Ovary (tissue), 9 donors: ENCODE results near the gene SORCS2. TPM values are rescaled to one million over a fixed set of nuclear protein-coding genes. Genes with fewer than 3 reads are reported as not detected.

ENCODE experiments used
- DNase-seq, 5 donors: peaks; one replicate each; pipeline ENCODE4 v3.0.0-alpha.2; 2019 to 2020
- H3K27ac ChIP-seq, 2 donors: fragments of 200-600 bp; one replicate each; pipeline versions ENCODE4 v1.5.1 to v1.8.0; 2019 to 2022
- H3K27me3 ChIP-seq: fragments of 200-600 bp; one replicate; pipeline ENCODE4 v1.8.0; 2022
- H3K36me3 ChIP-seq: fragments of 200-600 bp; sonication (generic); one replicate; pipeline ENCODE4 v1.5.1; 2019
- H3K4me1 ChIP-seq: one replicate; pipeline ENCODE4 v1.8.1; 2013; ENCODE audit warnings: mild to moderate bottlenecking, moderate library complexity; ENCODE audit not compliant: insufficient read depth
- H3K4me3 ChIP-seq: fragments of 200-600 bp; sonication (generic); one replicate; pipeline ENCODE4 v1.5.1; 2017
- H3K9me3 ChIP-seq, 2 donors: fragments of 200-600 bp in 1 of 2; sonication (generic) in 1 of 2; one replicate each; pipeline versions ENCODE4 v1.5.1 to v1.8.1; 2013 to 2019; ENCODE audit warnings: mild to moderate bottlenecking in 1 of 2, moderate library complexity in 1 of 2
- CTCF ChIP-seq, 3 donors: fragments of 450-650 bp in 2 of 3; fragments of 200-600 bp in 1 of 3; IDR thresholded peaks; one replicate each; pipeline versions ENCODE4 v1.5.1 to v1.8.0; 2016 to 2022; ENCODE audit warnings: antibody characterized with exemption in 3 of 3, mild to moderate bottlenecking in 1 of 3
- EP300 ChIP-seq: sonication (generic); formaldehyde crosslinking; IDR thresholded peaks from one replicate; pipeline ENCODE4 v1.6.1; 2017; ENCODE audit warnings: antibody characterized with exemption
- POLR2A ChIP-seq: fragments of 450-650 bp; IDR thresholded peaks from one replicate; pipeline ENCODE4 v1.6.1; 2017; ENCODE audit warnings: antibody characterized with exemption, mild to moderate bottlenecking, moderate library complexity
- WGBS, 3 donors: extraction: QIAGEN DNeasy Blood & Tissue Kit in 1 of 3; methylation state at CpG; one replicate each; pipeline versions ENCODE4 v1.1.5 to v1.1.7; 2013 to 2017; 5-methylcytosine and 5-hydroxymethylcytosine counted together
- intact Hi-C, 4 donors: fragments of 100-400 bp; cut with DNase I; formaldehyde crosslinking; loops; one replicate each; pipeline versions ENCODE4 v1.11.0 to v1.15.1; 2022 to 2023
- polyA plus RNA-seq, 2 donors: library from polyadenylated mRNA; stranded (reverse); fragments of 200-250 nt in 1 of 2; fragments of 350-450 nt in 1 of 2; fragmentation: Illumina TruSeq in 1 of 2; extraction: RNeasy Lipid Tissue Mini Kit (QIAGEN cat#74804) in 1 of 2; gene quantifications; one replicate each; pipeline ENCODE4 v1.2.3, GENCODE V29; 2013 to 2014
- total RNA-seq, 7 donors: library from RNA; depleted of rRNA in 2 of 7; stranded (reverse); fragments of >200 nt in 2 of 7; fragmentation: NEBNext Ultra II Directional in 3 of 7; extraction: Animal tissue kit (Norgen Biotek cat#: 25700) in 3 of 7; gene quantifications; one replicate each; pipeline versions ENCODE4 v1.1.0 to v1.2.4, GENCODE V29; 2016 to 2023
- donor health status: DM: no; HTN: no; CAD: no; lungs with moderate emphysema.
- donor health status: DM: no; HTN: no; CAD: no.
- donor health status: Bipolar disorder and iron deficiency.
- donor health status: DM: yes; HTN: yes; CAD: no.
- donor health status: DM: no; HTN: no; CAD: no.
- donor health status: DM: yes; HTN: yes; CAD: no.

SORCS2 gene
- total and polyA plus RNA-seq, 9 donors = 0.60 to 23.9 (median 7.1) TPM

- TF ChIP-seq CTCF (IDR thresholded peaks at IDR 0.05) (no peak), POLR2A (no peak), EP300 (no peak)
- no peak overlapping the region for H3K27ac ChIP-seq
- WGBS, 3 donors = 80 to 91% (median 83%) methylated on average over 15 to 16 of the region's 16 CpGs
- peaks cover 5% of the 10 kb centered on the region for H3K4me1 ChIP-seq
- H3K9me3 ChIP-seq = no peaks in the 10 kb centered on the region
- no peaks in the 10 kb centered on the region for H3K36me3 ChIP-seq
- intact Hi-C loops = no loop called here
- no peak overlapping the region for H3K4me3 ChIP-seq
- H3K27me3 ChIP-seq = no peaks in the 10 kb centered on the region
- DNase-seq = peak in 3 of 5 donors; percentile 4 to 28 (median 13)
These were observed 238.1 kb downstream of the SORCS2 start for GRCh38 chr4:7430368-7430964.

GRCh38 chr4:7430965-7431695 is 238.8 kb downstream of the SORCS2 start:
- Histone ChIP-seq H3K4me1 (peaks cover 10% of the 10 kb centered on the region), H3K4me3 (no peak overlapping the region), H3K27me3 (no peaks in the 10 kb centered on the region), H3K36me3 (no peaks in the 10 kb centered on the region), H3K27ac (no peak overlapping the region), H3K9me3 (no peaks in the 10 kb centered on the region)
- intact Hi-C loops = no loop called here
- peak in 3 of 5 donors; percentile 12 to 31 (median 13) for DNase-seq
- WGBS, 3 donors = 86 to 90% (median 86%) methylated on average over 17 of the region's 17 CpGs
- no peak for TF ChIP-seq POLR2A
- no peak for TF ChIP-seq EP300
- TF ChIP-seq CTCF (IDR thresholded peaks at IDR 0.05) = no peak

- intact Hi-C loops = no loop called here
- TF ChIP-seq CTCF (IDR thresholded peaks at IDR 0.05) (no peak), POLR2A (no peak), EP300 (no peak)
- DNase-seq = peak in 2 of 5 donors; percentile 13 to 30
- no peak overlapping the region for H3K27ac ChIP-seq
- H3K27me3 ChIP-seq = no peaks in the 10 kb centered on the region
- H3K4me1 ChIP-seq = peaks cover 10% of the 10 kb centered on the region
- H3K9me3 ChIP-seq = no peaks in the 10 kb centered on the region
- WGBS, 3 donors = 93 to 96% (median 94%) methylated on average over 27 of the region's 27 CpGs
- no peak overlapping the region for H3K4me3 ChIP-seq
- H3K36me3 ChIP-seq = no peaks in the 10 kb centered on the region
These were observed 239.6 kb downstream of the SORCS2 start for GRCh38 chr4:7431696-7432530.

GRCh38 chr4:7432531-7433375 is 240.4 kb downstream of the SORCS2 start:
- no peaks in the 10 kb centered on the region for H3K36me3 ChIP-seq
- DNase-seq = peak in 2 of 5 donors; percentile 24 to 45
- H3K9me3 ChIP-seq = no peaks in the 10 kb centered on the region
- no peaks in the 10 kb centered on the region for H3K27me3 ChIP-seq
- no peak overlapping the region for H3K27ac ChIP-seq
- intact Hi-C loops = no loop called here
- peaks cover 10% of the 10 kb centered on the region for H3K4me1 ChIP-seq
- H3K4me3 ChIP-seq = no peak overlapping the region
- 84 to 85% (median 84%) methylated on average over 23 of the region's 23 CpGs for WGBS, 3 donors
- TF ChIP-seq EP300 (no peak), CTCF (IDR thresholded peaks at IDR 0.05) (no peak), POLR2A (no peak)
